ENCODE data around the gene YRDC. TPM values are rescaled to one million over a fixed set of nuclear protein-coding genes. Genes with fewer than 3 reads are reported as not detected.

YRDC gene
- total and polyA plus RNA-seq, 12 donors, result 5.4 to 31.1 (median 11.3) TPM

- H3K9me3 ChIP-seq (replicated peaks in 1 of 3), result no peaks in the 10 kb centered on the region
- H3K4me1 ChIP-seq (replicated peaks in 1 of 2), result peaks cover 6 to 11% of the 10 kb centered on the region in 2 donors
- no peaks in the 10 kb centered on the region for H3K36me3 ChIP-seq (replicated peaks in 1 of 2)
- TF ChIP-seq CTCF (IDR thresholded peaks at IDR 0.05) (no peak), POLR2A (IDR thresholded peaks at IDR 0.05) (no peak)
- H3K27ac ChIP-seq, result no peak overlapping the region
- DNase-seq, result peak; percentile 43 to 71 (median 57)
- WGBS, 4 donors, result 26 to 70% (median 35%) methylated on average over 9 to 22 of the region's 22 CpGs
- intact Hi-C loops (cut with DNase I), result no loop called here
- no peaks in the 10 kb centered on the region for H3K27me3 ChIP-seq
- H3K4me3 ChIP-seq, result no peak overlapping the region
Measured at GRCh38 chr1:37795340-37796125, 12.5 kb downstream of the YRDC start.

GRCh38 chr1:37794372-37795339, 13.4 kb downstream of the YRDC start:
- Histone ChIP-seq H3K27me3 (no peaks in the 10 kb centered on the region), H3K36me3 (replicated peaks in 1 of 2) (no peaks in the 10 kb centered on the region), H3K27ac (no peak overlapping the region), H3K9me3 (replicated peaks in 1 of 3) (no peaks in the 10 kb centered on the region), H3K4me3 (peak overlapping the region in 1 of 4 donors; percentile 79), H3K4me1 (replicated peaks in 1 of 2) (peaks cover 6 to 11% of the 10 kb centered on the region in 2 donors)
- DNase-seq, result no peak
- WGBS, 4 donors, result 14 to 43% (median 28%) methylated on average over 9 to 59 of the region's 59 CpGs
- TF ChIP-seq POLR2A (IDR thresholded peaks at IDR 0.05), result no peak
- no peak for TF ChIP-seq CTCF (IDR thresholded peaks at IDR 0.05)
- intact Hi-C loops (cut with DNase I), result no loop called here

- Histone ChIP-seq H3K4me1 (replicated peaks in 1 of 2) (peaks cover 6 to 11% of the 10 kb centered on the region in 2 donors), H3K9me3 (replicated peaks in 1 of 3) (no peaks in the 10 kb centered on the region), H3K27ac (peak within 1 kb of the TSS in 1 of 5 donors; percentile 29), H3K4me3 (peak within 1 kb of the TSS in 2 of 4 donors; percentile 0 to 79), H3K27me3 (no peaks in the 10 kb centered on the region), H3K36me3 (replicated peaks in 1 of 2) (no peaks in the 10 kb centered on the region)
- 0 to 1% methylated on average over 68 to 81 of the region's 82 CpGs; no CpG with 5 or more reads in 2 of the 4 donors for WGBS, 4 donors
- intact Hi-C loops (cut with DNase I), result no loop called here
- DNase-seq, result peak; percentile 36 to 70 (median 46)
- no peak for TF ChIP-seq CTCF (IDR thresholded peaks at IDR 0.05)
Measured at GRCh38 chr1:37793773-37794371, 14.1 kb downstream of the YRDC start, which contains the start of gene MANEAL. Gene MANEAL, plus strand, starts transcription at chr1:37793847. Its CDS starts 336 bp downstream, at chr1:37794183.
